ENCODE results near the gene FAT1. TPM values are rescaled to one million over a fixed set of nuclear protein-coding genes. Genes with fewer than 3 reads are reported as not detected.

FAT1 gene
- total RNA-seq, 2 donors from 2014 or later = 65.9 to 69.5 TPM

DNA sequence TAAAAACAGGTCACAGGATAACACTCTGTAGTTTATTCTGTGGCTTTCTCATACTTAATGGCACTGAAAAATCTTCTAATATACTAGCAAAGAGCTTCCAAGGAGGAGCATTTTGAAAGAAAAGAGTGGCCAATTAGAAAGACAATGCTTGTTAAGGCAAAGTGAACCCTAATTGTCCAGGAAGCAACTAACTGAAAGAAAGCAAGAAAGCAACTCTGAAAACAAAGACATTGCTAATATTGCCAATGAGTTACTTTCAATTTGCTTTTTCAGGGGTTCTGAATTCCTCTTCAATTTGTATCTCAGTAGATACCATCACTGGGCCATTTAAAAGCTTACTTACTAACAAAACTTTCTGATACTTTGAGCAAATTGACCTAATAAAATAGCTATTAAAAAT is 89.8 kb downstream of the FAT1 start:
- Histone ChIP-seq H3K4me1 (peaks cover 9% of the 10 kb centered on the region), H3K4me3 (no peak overlapping the region), H3K27me3 (no peaks in the 10 kb centered on the region), H3K27ac (no peak overlapping the region), H3K36me3 (replicated peaks in 1 of 2; ENCODE audit: insufficient read depth in 1 of 2, low read depth in 2 of 2) (peaks cover 0 to 7% of the 10 kb centered on the region in 2 donors), H3K9me3 (no peaks in the 10 kb centered on the region)
- ATAC-seq = no peak
- TF ChIP-seq POLR2A (IDR thresholded peaks at IDR 0.05) = no peak
- TF ChIP-seq, protein P1, sequence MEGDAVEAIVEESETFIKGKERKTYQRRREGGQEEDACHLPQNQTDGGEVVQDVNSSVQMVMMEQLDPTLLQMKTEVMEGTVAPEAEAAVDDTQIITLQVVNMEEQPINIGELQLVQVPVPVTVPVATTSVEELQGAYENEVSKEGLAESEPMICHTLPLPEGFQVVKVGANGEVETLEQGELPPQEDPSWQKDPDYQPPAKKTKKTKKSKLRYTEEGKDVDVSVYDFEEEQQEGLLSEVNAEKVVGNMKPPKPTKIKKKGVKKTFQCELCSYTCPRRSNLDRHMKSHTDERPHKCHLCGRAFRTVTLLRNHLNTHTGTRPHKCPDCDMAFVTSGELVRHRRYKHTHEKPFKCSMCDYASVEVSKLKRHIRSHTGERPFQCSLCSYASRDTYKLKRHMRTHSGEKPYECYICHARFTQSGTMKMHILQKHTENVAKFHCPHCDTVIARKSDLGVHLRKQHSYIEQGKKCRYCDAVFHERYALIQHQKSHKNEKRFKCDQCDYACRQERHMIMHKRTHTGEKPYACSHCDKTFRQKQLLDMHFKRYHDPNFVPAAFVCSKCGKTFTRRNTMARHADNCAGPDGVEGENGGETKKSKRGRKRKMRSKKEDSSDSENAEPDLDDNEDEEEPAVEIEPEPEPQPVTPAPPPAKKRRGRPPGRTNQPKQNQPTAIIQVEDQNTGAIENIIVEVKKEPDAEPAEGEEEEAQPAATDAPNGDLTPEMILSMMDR (IDR thresholded peaks at IDR 0.05) = no peak
- no peak for DNase-seq
- intact Hi-C loops (cut with DNase I) = no loop called here

DNA sequence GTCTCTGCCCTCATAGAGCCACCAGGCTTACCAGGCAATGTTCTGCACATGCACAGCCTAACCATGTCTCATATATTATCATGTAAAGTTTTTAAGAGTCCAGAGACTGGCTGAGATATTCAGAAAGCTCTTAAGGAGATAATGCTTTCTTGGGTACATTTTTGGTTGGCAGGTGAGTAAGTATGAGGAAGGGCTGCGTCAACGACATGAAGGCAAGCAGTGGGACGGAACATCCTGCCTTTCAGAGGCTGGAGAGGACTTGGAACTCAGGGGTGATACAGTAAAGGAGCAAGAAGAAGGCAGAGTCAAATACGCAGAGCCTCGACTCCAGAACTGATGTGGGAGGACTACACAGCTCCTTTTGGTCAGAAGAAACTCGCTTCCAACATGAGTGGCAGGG is 93.5 kb downstream of the FAT1 start:
- H3K4me1 ChIP-seq = peaks cover 9% of the 10 kb centered on the region
- H3K27me3 ChIP-seq = no peaks in the 10 kb centered on the region
- no peak for ATAC-seq
- peaks cover 0 to 8% of the 10 kb centered on the region in 2 donors for H3K36me3 ChIP-seq (replicated peaks in 1 of 2; ENCODE audit: insufficient read depth in 1 of 2, low read depth in 2 of 2)
- 88 to 94% methylated on average over 6 of the region's 6 CpGs for WGBS, 2 donors
- TF ChIP-seq, protein P1 (IDR thresholded peaks at IDR 0.05) = no peak
- TF ChIP-seq POLR2A (IDR thresholded peaks at IDR 0.05) = no peak
- intact Hi-C loops (cut with DNase I) = no loop called here
- no peaks in the 10 kb centered on the region for H3K9me3 ChIP-seq
- no peak for DNase-seq
- no peak overlapping the region for H3K27ac ChIP-seq
- no peak overlapping the region for H3K4me3 ChIP-seq

DNA sequence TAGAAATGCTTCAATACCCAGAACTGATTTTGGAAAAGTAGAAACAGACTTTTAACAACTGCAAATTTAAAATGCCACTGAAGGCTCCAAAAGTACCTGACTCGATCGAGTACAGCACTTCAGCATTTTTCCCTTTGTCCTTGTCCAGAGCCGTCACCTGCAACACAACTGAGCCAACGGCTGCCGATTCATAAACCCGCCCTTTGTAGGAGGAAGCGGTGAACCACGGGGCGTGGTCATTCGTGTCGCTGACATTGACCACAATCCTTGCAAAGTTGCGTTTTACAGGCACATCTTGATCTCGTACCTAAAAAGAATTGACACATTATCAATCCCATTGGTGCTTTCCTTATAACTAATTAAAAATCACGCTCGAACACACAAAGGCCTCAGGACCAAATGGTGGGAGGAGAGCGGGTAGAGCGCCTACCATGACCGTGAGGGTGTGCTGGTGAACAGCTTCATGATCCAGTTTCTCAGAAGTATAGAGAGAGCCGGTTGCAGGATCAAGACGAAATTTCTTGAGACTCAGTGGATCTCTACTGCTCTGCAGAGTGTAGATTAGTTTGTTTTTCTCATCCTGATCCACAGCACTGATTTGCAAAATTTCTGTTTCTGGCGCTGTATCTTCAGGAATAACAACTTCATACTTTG is 95.5 kb downstream of the FAT1 start:
- no peak for DNase-seq
- Histone ChIP-seq H3K27me3 (no peaks in the 10 kb centered on the region), H3K36me3 (replicated peaks in 1 of 2; ENCODE audit: insufficient read depth in 1 of 2, low read depth in 2 of 2) (peaks cover 0 to 8% of the 10 kb centered on the region in 2 donors), H3K27ac (no peak overlapping the region), H3K4me3 (no peak overlapping the region), H3K9me3 (no peaks in the 10 kb centered on the region), H3K4me1 (no peaks in the 10 kb centered on the region)
- intact Hi-C loops (cut with DNase I) = no loop called here
- no peak for TF ChIP-seq POLR2A (IDR thresholded peaks at IDR 0.05)
- TF ChIP-seq, protein P1 (IDR thresholded peaks at IDR 0.05) = no peak
- WGBS, 2 donors = 85 to 95% methylated on average over 21 of the region's 21 CpGs
- no peak for ATAC-seq

DNA sequence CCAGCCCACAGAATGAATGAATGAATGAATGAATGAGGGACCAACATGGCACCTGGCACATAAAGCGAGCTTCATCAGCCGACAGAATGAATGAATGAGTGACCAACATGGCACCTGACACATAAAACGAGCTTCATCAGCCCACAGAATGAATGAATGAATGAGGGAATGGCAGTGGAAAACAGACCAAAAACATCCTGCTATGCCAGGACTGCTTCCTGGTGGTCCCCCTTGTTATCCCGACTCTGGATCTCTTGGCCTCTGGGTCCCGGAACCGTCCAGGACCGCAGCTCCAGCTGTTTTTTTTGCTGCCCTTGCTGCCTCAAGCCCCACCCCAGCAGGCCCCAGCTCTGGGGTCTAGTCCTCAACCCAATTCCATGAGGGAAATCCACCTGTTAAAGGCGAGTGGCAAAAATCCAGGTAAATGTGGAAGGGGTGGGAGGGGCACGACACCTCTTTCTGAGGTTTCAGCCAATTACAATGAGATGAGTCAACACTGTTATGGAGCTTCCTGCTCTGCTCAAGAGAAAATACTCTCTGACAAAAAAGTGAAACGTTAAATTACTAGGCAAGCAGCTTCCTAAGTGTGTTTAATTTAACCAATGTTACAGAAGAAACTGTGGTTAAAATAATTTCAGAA is 96.3 kb downstream of the FAT1 start:
- Histone ChIP-seq H3K9me3 (no peaks in the 10 kb centered on the region), H3K36me3 (replicated peaks in 1 of 2; ENCODE audit: insufficient read depth in 1 of 2, low read depth in 2 of 2) (peaks cover 0 to 7% of the 10 kb centered on the region in 2 donors), H3K4me3 (no peak overlapping the region), H3K27me3 (no peaks in the 10 kb centered on the region), H3K4me1 (no peaks in the 10 kb centered on the region), H3K27ac (no peak overlapping the region)
- TF ChIP-seq POLR2A (IDR thresholded peaks at IDR 0.05) = no peak
- TF ChIP-seq, protein P1 (IDR thresholded peaks at IDR 0.05) = no peak
- DNase-seq (no peak), ATAC-seq (no peak)
- intact Hi-C loops (cut with DNase I) = no loop called here
- 82% methylated on average over 10 of the region's 10 CpGs for WGBS, 2 donors

DNA sequence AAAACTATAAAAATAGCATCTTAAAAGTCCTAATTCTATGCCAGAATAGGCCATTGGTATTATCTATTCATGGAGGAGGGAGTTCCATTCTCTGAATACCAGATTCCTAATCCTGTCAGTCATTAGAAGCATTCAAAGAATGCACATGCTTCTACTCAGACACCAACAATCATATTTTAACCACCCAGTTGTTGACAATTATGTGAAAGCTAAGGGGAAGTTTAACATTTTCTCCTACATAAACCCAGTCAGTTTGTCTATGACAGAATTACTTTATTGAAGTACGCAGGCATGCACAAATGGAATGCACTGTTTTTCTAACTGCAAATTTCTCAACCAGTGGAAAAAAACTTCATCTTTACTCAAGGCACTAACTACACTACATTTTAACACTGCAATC is 98.7 kb downstream of the FAT1 start:
- H3K27ac ChIP-seq = no peak overlapping the region
- H3K9me3 ChIP-seq = no peaks in the 10 kb centered on the region
- H3K4me1 ChIP-seq = no peaks in the 10 kb centered on the region
- peaks cover 0 to 2% of the 10 kb centered on the region in 2 donors for H3K36me3 ChIP-seq (replicated peaks in 1 of 2; ENCODE audit: insufficient read depth in 1 of 2, low read depth in 2 of 2)
- no peak for ATAC-seq
- no peak for DNase-seq
- H3K4me3 ChIP-seq = no peak overlapping the region
- H3K27me3 ChIP-seq = no peaks in the 10 kb centered on the region
- intact Hi-C loops (cut with DNase I) = no loop called here
- 77 to 79% methylated on average over 1 of the region's 1 CpG for WGBS, 2 donors
- TF ChIP-seq, protein P1 (IDR thresholded peaks at IDR 0.05) = no peak
- TF ChIP-seq POLR2A (IDR thresholded peaks at IDR 0.05) = no peak

All from body of pancreas (tissue), 4 donors.